SH-SY5Y (cell line): ENCODE measurements around the gene ARPC1A.

ENCODE experiments used
- GATA2 ChIP-seq: IDR thresholded peaks from 2 replicates; pipeline ENCODE4 v1.6.1; 2011; ENCODE audit warnings: mild to moderate bottlenecking, low read depth, low read length
- GATA3 ChIP-seq: IDR thresholded peaks from 2 replicates; pipeline ENCODE4 v1.6.1; 2011; ENCODE audit warnings: low read depth, mild to moderate bottlenecking, low read length, moderate library complexity

Gene ARPC1A

GRCh38 chr7:99390941-99391602 lies 65.4 kb downstream of the ARPC1A start:
- TF ChIP-seq GATA3 (no peak), GATA2 (no peak)

GRCh38 chr7:99392046-99392445 lies 66.3 kb downstream of the ARPC1A start:
- no peak for TF ChIP-seq GATA2

DNA sequence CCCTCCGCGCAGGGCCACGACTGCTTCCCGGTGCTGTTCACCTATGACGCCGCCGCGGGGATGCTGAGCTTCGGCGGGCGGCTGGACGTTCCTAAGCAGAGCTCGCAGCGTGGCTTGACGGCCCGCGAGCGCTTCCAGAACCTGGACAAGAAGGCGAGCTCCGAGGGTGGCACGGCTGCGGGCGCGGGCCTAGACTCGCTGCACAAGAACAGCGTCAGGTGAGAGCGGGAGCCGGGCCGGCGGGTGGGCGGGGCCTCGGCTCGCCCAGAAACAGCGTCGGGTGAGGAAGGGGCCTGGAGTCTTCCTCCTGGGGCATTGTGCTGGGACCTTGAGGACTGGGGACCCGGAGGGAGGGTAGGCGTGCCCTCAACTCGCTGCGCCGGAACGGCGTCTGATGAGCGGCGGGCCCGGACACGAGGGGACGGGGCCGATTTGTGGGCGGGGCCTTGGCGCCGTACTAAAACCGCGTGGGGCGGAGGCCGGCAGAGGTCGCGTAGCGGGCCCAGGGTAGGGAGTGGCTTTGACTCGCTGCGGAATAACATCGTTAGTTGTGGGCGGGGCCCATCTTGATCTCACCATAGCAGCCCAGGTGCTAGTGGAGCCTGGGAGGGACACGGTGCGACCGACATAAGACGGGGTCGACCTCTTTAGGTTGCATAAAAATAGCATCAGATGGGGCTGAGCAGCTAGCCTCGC lies 67.1 kb downstream of the ARPC1A start:
- no peak for TF ChIP-seq GATA3
- no peak for TF ChIP-seq GATA2

- no peak for TF ChIP-seq GATA3
- TF ChIP-seq GATA2: no peak
Observed at GRCh38 chr7:99393355-99394187, 67.9 kb downstream of the ARPC1A start.

DNA sequence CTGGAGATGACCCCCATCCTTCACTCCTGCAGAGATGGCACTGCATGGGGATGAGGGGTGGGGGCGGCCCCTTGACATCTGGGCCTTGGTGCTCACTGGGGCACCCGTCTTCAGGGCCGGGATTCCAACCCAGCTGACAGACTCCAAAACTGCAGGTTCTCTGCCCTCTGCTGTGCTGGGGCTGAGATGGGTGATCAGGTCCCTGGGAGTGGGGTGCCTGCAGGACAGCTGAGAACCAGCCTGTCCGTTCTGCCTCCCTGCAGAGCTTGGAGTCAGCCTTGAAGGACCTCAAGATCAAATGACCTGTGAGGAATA lies 68.4 kb downstream of the ARPC1A start:
- TF ChIP-seq GATA3 (no peak), GATA2 (no peak)

DNA sequence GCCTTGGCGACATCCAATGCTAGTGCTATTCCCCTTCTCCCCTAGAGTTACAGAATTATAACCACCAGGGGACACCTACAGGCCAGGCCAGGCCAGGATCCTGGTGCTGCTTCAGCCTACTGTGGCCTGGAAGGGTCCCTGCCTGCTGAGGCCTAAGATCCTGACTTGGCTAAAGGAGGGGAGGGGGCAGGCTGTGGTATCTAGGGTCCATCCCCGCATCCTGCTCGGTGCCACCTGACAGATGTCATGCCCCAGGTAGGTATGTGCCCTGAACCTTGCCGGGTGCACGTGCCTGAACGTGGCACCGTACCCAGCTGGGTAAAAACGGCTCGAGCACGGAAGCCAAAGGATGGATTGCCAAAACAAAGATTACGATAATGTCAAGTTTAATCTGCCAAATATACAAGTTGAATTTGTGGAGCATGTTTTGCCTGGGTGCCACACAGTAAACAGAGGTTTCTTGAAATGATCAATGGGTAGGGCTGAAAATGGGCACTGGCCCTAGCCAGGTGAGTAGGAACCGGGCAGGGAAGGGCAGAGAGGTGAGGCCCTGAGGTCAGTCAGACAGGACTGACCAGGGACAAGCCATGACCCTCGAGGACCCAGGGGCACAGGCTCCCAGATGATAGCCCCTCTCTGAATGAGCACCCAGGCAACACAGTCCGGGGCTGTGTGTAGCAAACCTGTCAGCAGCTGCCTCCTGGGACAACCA lies 70.1 kb downstream of the ARPC1A start:
- TF ChIP-seq GATA3 (no peak), GATA2 (no peak)

GRCh38 chr7:99396418-99397296 lies 71.0 kb downstream of the ARPC1A start:
- no peak for TF ChIP-seq GATA3
- TF ChIP-seq GATA2: no peak

- TF ChIP-seq GATA3 (no peak), GATA2 (no peak)
Observed at GRCh38 chr7:99397297-99397983, 71.7 kb downstream of the ARPC1A start.

- no peak for TF ChIP-seq GATA3
- no peak for TF ChIP-seq GATA2
Observed at GRCh38 chr7:99398891-99399445, 73.3 kb downstream of the ARPC1A start.

GRCh38 chr7:99399597-99399996 lies 73.9 kb downstream of the ARPC1A start:
- no peak for TF ChIP-seq GATA3
- TF ChIP-seq GATA2: no peak

GRCh38 chr7:99402854-99403253 lies 77.2 kb downstream of the ARPC1A start:
- TF ChIP-seq GATA2: no peak
- TF ChIP-seq GATA3: no peak

- TF ChIP-seq GATA2 (no peak), GATA3 (no peak)
Observed at GRCh38 chr7:99403764-99404163, 78.1 kb downstream of the ARPC1A start.
